A549 (cell line): Measurements from ENCODE around the gene BCAT1. TPM values are rescaled to one million over a fixed set of nuclear protein-coding genes. Genes with fewer than 3 reads are reported as not detected.

Experiments used
- ATAC-seq, 2 experiments: fragments of 200-7000 bp in 1 of 2; fragments of >200 bp in 1 of 2; cut with Nextera tagmentation in 1 of 2; cut with Tn5 transposase in 1 of 2; 3 replicates each; pipeline versions ENCODE4 v1.8.0 to v1.9.1; 2018 to 2020; ENCODE audit warnings: mild to moderate bottlenecking in 1 of 2, moderate library complexity in 1 of 2
- CTCF ChIA-PET: fragments of 300-600 bp; sonication (Branson Sonifier 250); formaldehyde crosslinking; extraction: SDS; loops from one replicate; lab custom pipeline; 2021; ENCODE audit warnings: antibody characterized with exemption, inconsistent platforms; lab: Yijun Ruan, JAX
- POLR2A ChIA-PET: fragments of 350-600 bp; formaldehyde crosslinking; extraction: SDS; loops from one replicate; lab custom pipeline; 2021; ENCODE audit warnings: antibody characterized with exemption, inconsistent platforms; lab: Yijun Ruan, JAX
- DNase-seq, 2 experiments: peaks; one replicate each; pipeline versions ENCODE4 v3.0.0 to v3.0.0-alpha.2; 2011 to 2016; ENCODE audit warnings: low read depth in 1 of 2, low spot score in 1 of 2
- FAIRE-seq: peaks from 2 replicates; lab custom pipeline; 2011; peaks lifted over from hg19 to GRCh38; lab: Jason Lieb, UNC
- H3K27ac ChIP-seq, 2 experiments: fragments of >200 bp; sonication (Bioruptor Twin); formaldehyde crosslinking; 3 replicates each; pipeline ENCODE4 v1.5.1; 2016 to 2017
- H3K4me1 ChIP-seq: fragments of >200 bp; sonication (Bioruptor Twin); formaldehyde crosslinking; 3 replicates; pipeline ENCODE4 v1.6.1; 2016
- H3K4me2 ChIP-seq: fragments of >200 bp; sonication (Bioruptor Twin); formaldehyde crosslinking; 3 replicates; pipeline ENCODE4 v1.6.1; 2016
- H3K4me3 ChIP-seq: fragments of >200 bp; sonication (Bioruptor Twin); formaldehyde crosslinking; 3 replicates; pipeline ENCODE4 v1.5.1; 2016
- H3K9me3 ChIP-seq: fragments of >200 bp; sonication (Bioruptor Twin); formaldehyde crosslinking; 3 replicates; pipeline ENCODE4 v1.6.1; 2016
- CBX2 ChIP-seq: fragments of 200-600 bp; sonication (generic); IDR thresholded peaks from 2 replicates; pipeline ENCODE4 v1.6.1; 2016; ENCODE audit warnings: low read depth, mild to moderate bottlenecking, borderline replicate concordance
- CBX8 ChIP-seq: fragments of 200-600 bp; sonication (generic); IDR thresholded peaks from 2 replicates; pipeline ENCODE4 v1.6.1; 2016
- EHMT2 ChIP-seq: fragments of 200-600 bp; sonication (generic); IDR thresholded peaks from 2 replicates; pipeline ENCODE4 v1.6.1; 2016; ENCODE audit warnings: antibody characterized with exemption, low read depth, mild to moderate bottlenecking, moderate library complexity
- ESRRA ChIP-seq: fragments of 150-350 bp; IDR thresholded peaks from 2 replicates; pipeline ENCODE4 v1.6.1; 2014; ENCODE audit warnings: mild to moderate bottlenecking, low read length, borderline replicate concordance
- FOSL2 ChIP-seq, 2 experiments: fragments of 450-650 bp in 1 of 2; fragments of >200 bp in 1 of 2; sonication (Bioruptor Twin) in 1 of 2; formaldehyde crosslinking; IDR thresholded peaks; 2 replicates each; pipeline versions ENCODE4 v1.5.0 to v1.6.1; 2016 to 2020; ENCODE audit warnings: mild to moderate bottlenecking in 1 of 2, moderate library complexity in 1 of 2
- GATA3 ChIP-seq: IDR thresholded peaks from 2 replicates; pipeline ENCODE4 v1.6.1; 2012; ENCODE audit warnings: borderline replicate concordance
- KDM5A ChIP-seq: fragments of 200-600 bp; sonication (generic); IDR thresholded peaks from 2 replicates; pipeline ENCODE4 v1.6.1; 2016; ENCODE audit warnings: antibody characterized with exemption, mild to moderate bottlenecking
- MAFK ChIP-seq: fragments of 450-650 bp; IDR thresholded peaks from 2 replicates; pipeline ENCODE4 v1.6.1; 2014; ENCODE audit not compliant: partially characterized antibody
- NPAS2 ChIP-seq: fragments of 250-450 bp; sonication (Bioruptor Pico); IDR thresholded peaks from 2 replicates; pipeline ENCODE4 v1.8.0; 2022; ENCODE audit warnings: mild to moderate bottlenecking, moderate library complexity, borderline replicate concordance
- PHF8 ChIP-seq: fragments of 200-600 bp; sonication (generic); IDR thresholded peaks from 2 replicates; pipeline ENCODE4 v1.6.1; 2016; ENCODE audit warnings: low read depth, mild to moderate bottlenecking, antibody characterized with exemption, moderate library complexity, borderline replicate concordance
- RAD21 ChIP-seq, 2 experiments: fragments of >200 bp in 1 of 2; sonication (Bioruptor Twin) in 1 of 2; formaldehyde crosslinking in 1 of 2; IDR thresholded peaks in 1 of 2; conservative IDR thresholded peaks in 1 of 2; 2 replicates in 1 of 2; 3 replicates in 1 of 2; pipeline ENCODE4 v1.6.1; 2012 to 2018; ENCODE audit warnings: inconsistent platforms in 1 of 2
- RCOR1 ChIP-seq: fragments of 150-350 bp; IDR thresholded peaks from 2 replicates; pipeline ENCODE4 v1.6.1; 2014; ENCODE audit warnings: antibody characterized with exemption, low read length, low read depth
- RFX5 ChIP-seq: fragments of 450-650 bp; IDR thresholded peaks from 2 replicates; pipeline ENCODE4 v1.7.1; 2014; ENCODE audit warnings: antibody characterized with exemption, mild to moderate bottlenecking, moderate library complexity
- SREBF2 ChIP-seq: fragments of 450-650 bp; IDR thresholded peaks from 2 replicates; pipeline ENCODE4 v1.6.1; 2014; ENCODE audit warnings: mild to moderate bottlenecking, moderate library complexity
- TFCP2L1 ChIP-seq: fragments of 250-450 bp; sonication (Bioruptor Pico); IDR thresholded peaks from 2 replicates; pipeline ENCODE4 v1.5.0; 2021; ENCODE audit warnings: mild to moderate bottlenecking
- ZNF302 ChIP-seq: fragments of 250-450 bp; sonication (Bioruptor Pico); IDR thresholded peaks from 2 replicates; pipeline ENCODE4 v1.9.0; 2021; ENCODE audit warnings: inconsistent platforms, mild to moderate bottlenecking, moderate library complexity
- WGBS: methylation state at CpG from one replicate; pipeline ENCODE4 v1.1.6; 2017; ENCODE audit errors: missing lambda C conversion rate; 5-methylcytosine and 5-hydroxymethylcytosine counted together
- polyA plus RNA-seq, 4 experiments: library from polyadenylated mRNA; depleted of rRNA in 3 of 4; stranded (reverse); fragments of >200 nt; fragmentation: RNase III in 1 of 4; extraction: RNeasy Plus Mini Kit Qiagen cat#74134 plus additional on column Dnase treatment in 1 of 4; gene quantifications; 2 replicates in 3 of 4; 3 replicates in 1 of 4; pipeline ENCODE4 v1.2.3, GENCODE V29; 2011 to 2017
- TF ChIP-seq, protein P1 (sequence below): fragments of 250-450 bp; sonication (Bioruptor Pico); IDR thresholded peaks from 2 replicates; pipeline ENCODE4 v1.5.0; 2021; ENCODE audit warnings: mild to moderate bottlenecking, moderate library complexity, borderline replicate concordance
- TF ChIP-seq, protein P2 (sequence below): IDR thresholded peaks from 2 replicates; pipeline ENCODE4 v1.6.1; 2012

Gene BCAT1
- polyA plus RNA-seq, 2 of the 4 experiments (the other 2 are of a cell fraction): 10.5 to 14.6 TPM

DNA sequence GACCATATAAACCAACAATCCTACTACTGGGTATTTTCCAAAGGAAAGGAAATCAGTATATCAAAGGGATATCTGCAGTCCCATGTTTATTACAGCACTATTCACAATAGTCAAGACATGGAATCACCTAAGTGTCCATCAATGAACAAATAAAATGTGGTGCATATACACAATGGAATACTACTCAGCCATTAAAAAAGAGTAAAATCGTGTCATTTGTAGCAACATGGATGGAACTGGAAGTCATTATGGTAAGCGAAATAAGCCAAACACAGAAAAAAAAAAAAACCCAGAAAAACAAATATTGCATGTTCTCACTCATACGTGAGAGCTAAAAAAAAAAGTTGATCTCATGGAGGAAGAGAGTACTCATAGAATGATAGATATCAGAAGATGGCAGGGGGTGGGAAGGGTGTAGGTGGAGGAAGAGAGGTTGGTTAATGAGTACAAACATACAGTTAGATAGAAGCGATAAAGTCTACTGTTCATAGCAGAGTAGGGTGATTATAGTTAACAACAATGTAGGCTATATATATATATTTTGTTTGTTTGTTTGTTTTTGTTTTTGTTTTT is 49.3 kb downstream of the BCAT1 start:
- H3K4me1 ChIP-seq: peaks cover 10% of the 10 kb centered on the region; the same call in 1 of the 3 replicates
- FAIRE-seq (no peak), ATAC-seq (no peak), DNase-seq (no peak)
- no peak for TF ChIP-seq NPAS2 (CRISPR knock-in tag)
- TF ChIP-seq RFX5: no peak
- no peak for TF ChIP-seq ZNF302 (CRISPR knock-in tag)
- no peak for TF ChIP-seq KDM5A
- no peak for TF ChIP-seq CBX2
- no peak for TF ChIP-seq RAD21 (conservative IDR thresholded peaks at IDR 0.05 in 1 of 2, IDR thresholded peaks at IDR 0.05 in 1 of 2)
- TF ChIP-seq PHF8: no peak
- H3K4me2 ChIP-seq: no peak overlapping the region
- ChIA-PET POLR2A (no interaction called here), CTCF (interaction anchor here (0.6 kb wide), 1 partner anchor 12 kb away, joined by 4 read pairs; no protein-coding TSS in a partner anchor)
- 81% methylated on average over 4 of the region's 4 CpGs for WGBS
- H3K9me3 ChIP-seq: no peaks in the 10 kb centered on the region
- H3K4me3 ChIP-seq: no peak overlapping the region
- H3K27ac ChIP-seq: no peak overlapping the region

DNA sequence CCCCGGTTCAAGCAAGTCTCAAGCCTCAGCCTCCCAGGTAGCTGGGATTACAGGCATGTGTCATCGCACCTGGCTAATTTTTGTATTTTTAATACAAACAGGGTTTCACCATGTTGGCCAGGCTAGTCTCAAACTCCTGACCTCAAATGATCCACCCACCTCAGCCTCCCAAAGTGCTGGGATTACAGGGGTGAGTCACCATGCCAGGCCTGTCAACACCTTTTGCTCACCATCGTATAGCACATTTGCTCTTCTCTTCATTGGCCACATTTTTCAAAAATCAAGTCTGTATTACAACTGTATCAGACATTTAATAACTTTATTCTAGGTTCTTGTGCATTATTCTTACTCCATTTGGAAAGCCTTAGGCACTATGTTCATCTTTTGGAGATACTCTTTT is 50.3 kb downstream of the BCAT1 start:
- peaks cover 10% of the 10 kb centered on the region; the same call in 1 of the 3 replicates for H3K4me1 ChIP-seq

DNA sequence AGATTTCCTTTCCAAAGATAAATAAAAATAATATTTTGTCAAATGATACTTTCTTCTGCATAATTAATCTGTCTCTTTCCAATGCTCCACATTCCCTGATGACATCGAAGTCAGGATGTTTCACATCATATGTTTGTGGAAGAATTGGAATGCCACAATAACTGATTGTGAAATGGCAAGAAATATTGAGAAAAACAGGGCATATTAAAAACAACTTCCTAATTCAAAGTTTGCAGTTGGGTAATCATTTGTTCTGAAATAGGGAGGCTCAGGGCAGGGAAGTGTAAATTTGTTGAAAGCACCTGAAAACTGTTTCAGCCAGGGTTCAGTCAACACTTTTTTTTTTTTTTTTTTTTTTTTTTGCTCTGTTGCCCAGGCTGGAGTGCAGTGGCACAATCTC is 50.7 kb downstream of the BCAT1 start:
- FAIRE-seq: no peak
- Histone ChIP-seq H3K4me2 (no peak overlapping the region), H3K4me3 (no peak overlapping the region), H3K4me1 (peaks cover 10% of the 10 kb centered on the region; the same call in 1 of the 3 replicates), H3K9me3 (no peaks in the 10 kb centered on the region), H3K27ac (no peak overlapping the region)
- no peak for ATAC-seq
- 63% methylated on average over 1 of the region's 1 CpG for WGBS
- CTCF ChIA-PET: interaction anchor here (1.3 kb wide), 1 partner anchor 27 kb away, joined by 3 read pairs; no protein-coding TSS in a partner anchor
- DNase-seq: no peak
- TF ChIP-seq PHF8 (no peak), ESRRA (no peak), GATA3 (no peak), SREBF2 (no peak), CBX8 (no peak), KDM5A (no peak), TFCP2L1 (no peak), EHMT2 (no peak), MAFK (no peak), RCOR1 (no peak)
- TF ChIP-seq, protein P1, sequence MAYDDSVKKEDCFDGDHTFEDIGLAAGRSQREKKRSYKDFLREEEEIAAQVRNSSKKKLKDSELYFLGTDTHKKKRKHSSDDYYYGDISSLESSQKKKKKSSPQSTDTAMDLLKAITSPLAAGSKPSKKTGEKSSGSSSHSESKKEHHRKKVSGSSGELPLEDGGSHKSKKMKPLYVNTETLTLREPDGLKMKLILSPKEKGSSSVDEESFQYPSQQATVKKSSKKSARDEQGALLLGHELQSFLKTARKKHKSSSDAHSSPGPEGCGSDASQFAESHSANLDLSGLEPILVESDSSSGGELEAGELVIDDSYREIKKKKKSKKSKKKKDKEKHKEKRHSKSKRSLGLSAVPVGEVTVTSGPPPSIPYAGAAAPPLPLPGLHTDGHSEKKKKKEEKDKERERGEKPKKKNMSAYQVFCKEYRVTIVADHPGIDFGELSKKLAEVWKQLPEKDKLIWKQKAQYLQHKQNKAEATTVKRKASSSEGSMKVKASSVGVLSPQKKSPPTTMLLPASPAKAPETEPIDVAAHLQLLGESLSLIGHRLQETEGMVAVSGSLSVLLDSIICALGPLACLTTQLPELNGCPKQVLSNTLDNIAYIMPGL (CRISPR knock-in tag): no peak
- POLR2A ChIA-PET: no interaction called here

More for the DNA sequence above, 50.3 kb downstream of the BCAT1 start:
- Histone ChIP-seq H3K4me2 (no peak overlapping the region), H3K4me3 (no peak overlapping the region), H3K27ac (no peak overlapping the region), H3K9me3 (no peaks in the 10 kb centered on the region)
- CTCF ChIA-PET: interaction anchor here (1.3 kb wide), 1 partner anchor 27 kb away, joined by 3 read pairs; no protein-coding TSS in a partner anchor
- 71% methylated on average over 3 of the region's 3 CpGs for WGBS
- FAIRE-seq: no peak
- POLR2A ChIA-PET: no interaction called here
- TF ChIP-seq, protein P2, sequence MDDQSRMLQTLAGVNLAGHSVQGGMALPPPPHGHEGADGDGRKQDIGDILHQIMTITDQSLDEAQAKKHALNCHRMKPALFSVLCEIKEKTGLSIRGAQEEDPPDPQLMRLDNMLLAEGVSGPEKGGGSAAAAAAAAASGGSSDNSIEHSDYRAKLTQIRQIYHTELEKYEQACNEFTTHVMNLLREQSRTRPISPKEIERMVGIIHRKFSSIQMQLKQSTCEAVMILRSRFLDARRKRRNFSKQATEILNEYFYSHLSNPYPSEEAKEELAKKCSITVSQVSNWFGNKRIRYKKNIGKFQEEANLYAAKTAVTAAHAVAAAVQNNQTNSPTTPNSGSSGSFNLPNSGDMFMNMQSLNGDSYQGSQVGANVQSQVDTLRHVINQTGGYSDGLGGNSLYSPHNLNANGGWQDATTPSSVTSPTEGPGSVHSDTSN: no peak
- TF ChIP-seq KDM5A (no peak), FOSL2 (IDR thresholded peaks at IDR 0.05) (no peak), FOSL2 (CRISPR knock-in tag; IDR thresholded peaks at IDR 0.05) (peak; percentile 27), PHF8 (no peak)
- ATAC-seq: no peak
- no peak for DNase-seq
